DMS79 (cell line): ENCODE results near the gene TAS2R39.
A peak's percentile ranks its signal among the peaks of the same experiment; 100 is the strongest.
"Not testable (repeated sequence)": the region's sequence is repeated elsewhere in the genome, so short reads cannot be mapped to it uniquely, and the experiment has no call there.

ENCODE experiments used
- DNase-seq: peaks from one replicate; lab custom pipeline; 2025; lab: John Stamatoyannopoulos, UW

The TAS2R39 gene

GRCh38 chr7:143183024-143183423 is at the start of gene TAS2R39:
Gene TAS2R39 (plus strand): TSS chr7:143183419. CDS start chr7:143183419, 0 bp downstream.
- DNase-seq, result no peak

GRCh38 chr7:143147070-143147469 is 36.1 kb upstream of the TAS2R39 start:
- DNase-seq, result no peak

GRCh38 chr7:143148050-143148449 is 35.2 kb upstream of the TAS2R39 start:
- no peak for DNase-seq

- no peak for DNase-seq
These were observed 34.6 kb upstream of the TAS2R39 start for GRCh38 chr7:143148651-143149050.

- DNase-seq, result not testable (repeated sequence)
These were observed 32.5 kb upstream of the TAS2R39 start for GRCh38 chr7:143150696-143151095.

GRCh38 chr7:143158617-143159016 is 24.6 kb upstream of the TAS2R39 start:
- DNase-seq, result not testable (repeated sequence)

GRCh38 chr7:143171697-143172096 is 11.5 kb upstream of the TAS2R39 start:
- DNase-seq, result no peak

GRCh38 chr7:143172354-143172753 is 10.9 kb upstream of the TAS2R39 start:
- DNase-seq, result peak; percentile 56

- no peak for DNase-seq
These were observed 7.1 kb upstream of the TAS2R39 start for GRCh38 chr7:143176128-143176527.

GRCh38 chr7:143177374-143178119 is 5.7 kb upstream of the TAS2R39 start:
- no peak for DNase-seq

- DNase-seq, result not testable (repeated sequence)
These were observed 2.4 kb upstream of the TAS2R39 start for GRCh38 chr7:143180771-143181170.

- no peak for DNase-seq
These were observed 1.9 kb upstream of the TAS2R39 start for GRCh38 chr7:143181349-143181748.

GRCh38 chr7:143185551-143185950 is 2.3 kb downstream of the TAS2R39 start:
- no peak for DNase-seq

GRCh38 chr7:143188994-143189393 is 5.8 kb downstream of the TAS2R39 start:
- DNase-seq, result no peak

GRCh38 chr7:143193880-143194279 is 10.7 kb downstream of the TAS2R39 start:
- no peak for DNase-seq

GRCh38 chr7:143199040-143199439 is 15.8 kb downstream of the TAS2R39 start:
- DNase-seq, result no peak

GRCh38 chr7:143202161-143202560 is 18.9 kb downstream of the TAS2R39 start:
- DNase-seq, result no peak

GRCh38 chr7:143203386-143203785 is 20.2 kb downstream of the TAS2R39 start:
- DNase-seq, result no peak

GRCh38 chr7:143205560-143206293 is 22.5 kb downstream of the TAS2R39 start:
- no peak for DNase-seq

GRCh38 chr7:143210541-143210940 is 27.3 kb downstream of the TAS2R39 start:
- DNase-seq, result no peak

GRCh38 chr7:143213478-143213877 is 30.3 kb downstream of the TAS2R39 start:
- not testable (repeated sequence) for DNase-seq

GRCh38 chr7:143214789-143215679 is 31.8 kb downstream of the TAS2R39 start:
- peak; percentile 56 for DNase-seq
